ENCODE data around the gene CHAT.

DNA sequence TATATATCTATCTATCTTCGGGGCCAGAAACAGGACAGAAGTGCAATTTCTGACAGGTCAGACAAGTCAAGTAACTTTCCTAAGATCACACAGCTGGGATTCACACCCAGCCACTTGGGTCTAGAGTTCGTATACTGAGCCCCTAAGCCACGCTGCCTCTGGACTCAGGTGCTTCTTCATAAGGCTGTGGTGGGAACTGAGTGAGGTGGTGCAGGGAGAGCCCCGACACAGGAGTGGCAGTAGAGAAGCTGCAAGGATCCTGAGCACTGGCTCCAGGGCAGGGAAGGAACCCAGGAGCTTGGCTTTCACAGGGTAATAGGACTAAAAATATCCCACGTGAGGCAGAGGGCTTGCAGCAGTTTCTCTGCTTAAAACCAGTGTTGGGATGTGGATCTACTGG, 99.4 kb downstream of the CHAT start:
- TF ChIP-seq, protein P1, sequence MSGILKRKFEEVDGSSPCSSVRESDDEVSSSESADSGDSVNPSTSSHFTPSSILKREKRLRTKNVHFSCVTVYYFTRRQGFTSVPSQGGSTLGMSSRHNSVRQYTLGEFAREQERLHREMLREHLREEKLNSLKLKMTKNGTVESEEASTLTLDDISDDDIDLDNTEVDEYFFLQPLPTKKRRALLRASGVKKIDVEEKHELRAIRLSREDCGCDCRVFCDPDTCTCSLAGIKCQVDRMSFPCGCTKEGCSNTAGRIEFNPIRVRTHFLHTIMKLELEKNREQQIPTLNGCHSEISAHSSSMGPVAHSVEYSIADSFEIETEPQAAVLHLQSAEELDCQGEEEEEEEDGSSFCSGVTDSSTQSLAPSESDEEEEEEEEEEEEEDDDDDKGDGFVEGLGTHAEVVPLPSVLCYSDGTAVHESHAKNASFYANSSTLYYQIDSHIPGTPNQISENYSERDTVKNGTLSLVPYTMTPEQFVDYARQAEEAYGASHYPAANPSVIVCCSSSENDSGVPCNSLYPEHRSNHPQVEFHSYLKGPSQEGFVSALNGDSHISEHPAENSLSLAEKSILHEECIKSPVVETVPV (CRISPR knock-in tag; IDR thresholded peaks at IDR 0.05) = no peak
- no peak for TF ChIP-seq ZNF70 (CRISPR knock-in tag; IDR thresholded peaks at IDR 0.05)
- no peak for TF ChIP-seq ZNF565 (CRISPR knock-in tag; conservative IDR thresholded peaks at IDR 0.05; ENCODE audit: low read depth)
- TF ChIP-seq TOX (CRISPR knock-in tag; IDR thresholded peaks at IDR 0.05; ENCODE audit: borderline replicate concordance) = no peak
- TF ChIP-seq, protein P2, sequence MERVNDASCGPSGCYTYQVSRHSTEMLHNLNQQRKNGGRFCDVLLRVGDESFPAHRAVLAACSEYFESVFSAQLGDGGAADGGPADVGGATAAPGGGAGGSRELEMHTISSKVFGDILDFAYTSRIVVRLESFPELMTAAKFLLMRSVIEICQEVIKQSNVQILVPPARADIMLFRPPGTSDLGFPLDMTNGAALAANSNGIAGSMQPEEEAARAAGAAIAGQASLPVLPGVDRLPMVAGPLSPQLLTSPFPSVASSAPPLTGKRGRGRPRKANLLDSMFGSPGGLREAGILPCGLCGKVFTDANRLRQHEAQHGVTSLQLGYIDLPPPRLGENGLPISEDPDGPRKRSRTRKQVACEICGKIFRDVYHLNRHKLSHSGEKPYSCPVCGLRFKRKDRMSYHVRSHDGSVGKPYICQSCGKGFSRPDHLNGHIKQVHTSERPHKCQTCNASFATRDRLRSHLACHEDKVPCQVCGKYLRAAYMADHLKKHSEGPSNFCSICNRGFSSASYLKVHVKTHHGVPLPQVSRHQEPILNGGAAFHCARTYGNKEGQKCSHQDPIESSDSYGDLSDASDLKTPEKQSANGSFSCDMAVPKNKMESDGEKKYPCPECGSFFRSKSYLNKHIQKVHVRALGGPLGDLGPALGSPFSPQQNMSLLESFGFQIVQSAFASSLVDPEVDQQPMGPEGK (CRISPR knock-in tag; IDR thresholded peaks at IDR 0.05; ENCODE audit: borderline replicate concordance) = no peak

Measured in SK-N-SH treated with all-trans-retinoic acid at 6 μM for 48 hours (cell line).